PC-9 (cell line): Measurements from ENCODE around the gene TACR2. TPM values are rescaled to one million over a fixed set of nuclear protein-coding genes. Genes with fewer than 3 reads are reported as not detected.

Experiments
- BruUV-seq: library from RNA; stranded (reverse); fragments of 400-500 nt; replicated peaks from 2 replicates; lab custom pipeline; 2021; lab: Mats Ljungman, UMichigan
- CTCF ChIA-PET: fragments of 300-600 bp; sonication (Branson Sonifier 250); formaldehyde crosslinking; loops from one replicate; lab custom pipeline; 2022; ENCODE audit warnings: antibody characterized with exemption; lab: Charles Lee
- POLR2A ChIA-PET: fragments of 300-600 bp; sonication (Branson Sonifier 250); formaldehyde crosslinking; loops from one replicate; lab custom pipeline; 2022; ENCODE audit warnings: antibody characterized with exemption; ENCODE audit not compliant: unreplicated experiment; lab: Charles Lee
- DNase-seq, 2 experiments: peaks; one replicate each; pipeline versions ENCODE4 v3.0.0 to v3.0.0-alpha.2; 2015 to 2022; ENCODE audit warnings: mixed read lengths in 1 of 2
- H2AFZ ChIP-seq: fragments of 200-600 bp; sonication (generic); 2 replicates; pipeline ENCODE4 v1.8.1; 2017; ENCODE audit warnings: antibody characterized with exemption
- H3F3A ChIP-seq: fragments of 200-600 bp; sonication (generic); 2 replicates; pipeline ENCODE4 v1.8.1; 2017; ENCODE audit warnings: antibody characterized with exemption, mild to moderate bottlenecking, low read depth; ENCODE audit not compliant: insufficient read depth
- H3K27ac ChIP-seq: fragments of 200-600 bp; sonication (generic); 2 replicates; pipeline ENCODE4 v1.6.1; 2016; ENCODE audit warnings: mixed run types
- H3K27me3 ChIP-seq: fragments of 200-600 bp; sonication (generic); 2 replicates; pipeline ENCODE4 v1.6.1; 2016; ENCODE audit warnings: low read depth, mixed run types; ENCODE audit not compliant: insufficient read depth
- H3K36me3 ChIP-seq: fragments of 200-600 bp; sonication (generic); 2 replicates; pipeline ENCODE4 v1.6.1; 2016; ENCODE audit warnings: low read depth, mixed run types
- H3K4me1 ChIP-seq: fragments of 200-600 bp; sonication (generic); replicated peaks from 2 replicates; pipeline ENCODE4 v1.6.1; 2016; ENCODE audit warnings: mixed run types; ENCODE audit not compliant: insufficient read depth
- H3K4me2 ChIP-seq: fragments of 200-600 bp; sonication (generic); 2 replicates; pipeline ENCODE4 v1.6.1; 2017; ENCODE audit warnings: mixed run types
- H3K4me3 ChIP-seq: fragments of 200-600 bp; sonication (generic); 2 replicates; pipeline ENCODE4 v1.6.1; 2016; ENCODE audit warnings: mixed run types
- H3K79me2 ChIP-seq: fragments of 200-600 bp; sonication (generic); 2 replicates; pipeline ENCODE4 v1.6.1; 2017; ENCODE audit warnings: low read depth, mixed run types
- H3K9me2 ChIP-seq: fragments of 200-600 bp; sonication (generic); 2 replicates; pipeline ENCODE4 v1.8.1; 2017; ENCODE audit warnings: mild to moderate bottlenecking; ENCODE audit not compliant: insufficient read depth
- H3K9me3 ChIP-seq: fragments of 200-600 bp; sonication (generic); 2 replicates; pipeline ENCODE4 v1.8.1; 2016; ENCODE audit warnings: low read depth; ENCODE audit not compliant: insufficient read depth
- H4K20me1 ChIP-seq: fragments of 200-600 bp; sonication (generic); 2 replicates; pipeline ENCODE4 v1.8.1; 2017; ENCODE audit not compliant: insufficient read depth
- EZH2 ChIP-seq: fragments of 200-600 bp; sonication (generic); IDR thresholded peaks from 2 replicates; pipeline ENCODE4 v1.8.0; 2017; ENCODE audit warnings: antibody characterized with exemption, low read depth
- intact Hi-C: fragments of 100-400 bp; cut with micrococcal nuclease; formaldehyde crosslinking; loops from one replicate; pipeline ENCODE4 v1.10.0; 2022; ENCODE audit not compliant: unreplicated experiment
- total RNA-seq: library from RNA; stranded (reverse); gene quantifications from 2 replicates; pipeline ENCODE4 v1.2.3, GENCODE V29; 2021
- TF ChIP-seq, protein P1 (sequence below): fragments of 200-600 bp; sonication (generic); conservative IDR thresholded peaks from 2 replicates; pipeline ENCODE4 v1.6.1; 2017; ENCODE audit warnings: mixed run types, antibody characterized with exemption, mild to moderate bottlenecking, moderate library complexity

Gene TACR2
- total RNA-seq, 1 experiment from 2014 or later = not detected

DNA sequence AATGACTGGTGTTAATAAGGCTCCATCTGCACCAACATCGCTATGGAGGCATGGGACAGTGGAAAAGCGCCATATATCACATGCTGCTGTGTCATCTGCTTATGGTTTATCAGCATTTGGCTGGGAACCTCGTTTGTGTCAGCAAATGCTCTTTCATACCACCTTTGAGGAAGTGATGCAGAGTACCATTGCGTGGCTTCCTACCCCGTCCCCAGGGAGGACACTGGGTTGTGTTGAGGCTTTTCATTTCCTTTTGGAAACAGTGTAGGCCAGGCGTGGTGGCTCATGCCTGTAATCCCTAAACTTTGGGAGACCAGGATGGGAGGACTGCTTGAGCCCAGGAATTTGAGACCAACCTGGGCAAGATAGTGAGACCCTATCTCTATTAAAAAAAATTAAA, 6.8 kb downstream of the TACR2 start:
- no peak for TF ChIP-seq EZH2
- TF ChIP-seq, protein P1, sequence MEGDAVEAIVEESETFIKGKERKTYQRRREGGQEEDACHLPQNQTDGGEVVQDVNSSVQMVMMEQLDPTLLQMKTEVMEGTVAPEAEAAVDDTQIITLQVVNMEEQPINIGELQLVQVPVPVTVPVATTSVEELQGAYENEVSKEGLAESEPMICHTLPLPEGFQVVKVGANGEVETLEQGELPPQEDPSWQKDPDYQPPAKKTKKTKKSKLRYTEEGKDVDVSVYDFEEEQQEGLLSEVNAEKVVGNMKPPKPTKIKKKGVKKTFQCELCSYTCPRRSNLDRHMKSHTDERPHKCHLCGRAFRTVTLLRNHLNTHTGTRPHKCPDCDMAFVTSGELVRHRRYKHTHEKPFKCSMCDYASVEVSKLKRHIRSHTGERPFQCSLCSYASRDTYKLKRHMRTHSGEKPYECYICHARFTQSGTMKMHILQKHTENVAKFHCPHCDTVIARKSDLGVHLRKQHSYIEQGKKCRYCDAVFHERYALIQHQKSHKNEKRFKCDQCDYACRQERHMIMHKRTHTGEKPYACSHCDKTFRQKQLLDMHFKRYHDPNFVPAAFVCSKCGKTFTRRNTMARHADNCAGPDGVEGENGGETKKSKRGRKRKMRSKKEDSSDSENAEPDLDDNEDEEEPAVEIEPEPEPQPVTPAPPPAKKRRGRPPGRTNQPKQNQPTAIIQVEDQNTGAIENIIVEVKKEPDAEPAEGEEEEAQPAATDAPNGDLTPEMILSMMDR = no peak
- 0 out of 2 replicates have a peak, but pooled peaks cover under 1% of the 10 kb centered on the region for H3K27me3 ChIP-seq
- H3K27ac ChIP-seq = no peak overlapping the region
- H3K4me3 ChIP-seq = no peak overlapping the region
- no peaks in the 10 kb centered on the region for H3K9me3 ChIP-seq
- H3K36me3 ChIP-seq = no peaks in the 10 kb centered on the region
- ChIA-PET CTCF (interaction anchor here (1.1 kb wide), 1 partner anchor 47 kb away, joined by 5 read pairs; no protein-coding TSS in a partner anchor), POLR2A (no interaction called here)
- intact Hi-C loops = loop anchor here (1.0 to 10.0 kb wide), 10 partner anchors 39 to 605 kb away; partner anchors contain the start of genes KIFBP and VPS26A
- H3K4me2 ChIP-seq = no peak overlapping the region
- no peak overlapping the region for H2AFZ ChIP-seq
- H3K9me2 ChIP-seq = no peaks in the 10 kb centered on the region
- H3F3A ChIP-seq = peaks cover 21% of the 10 kb centered on the region; the same call in 1 of the 2 replicates
- no peaks in the 10 kb centered on the region for H4K20me1 ChIP-seq
- DNase-seq = no peak
- peaks cover 26% of the 10 kb centered on the region for H3K4me1 ChIP-seq
- H3K79me2 ChIP-seq = no peaks in the 10 kb centered on the region
- BruUV-seq = no TSS peak

DNA sequence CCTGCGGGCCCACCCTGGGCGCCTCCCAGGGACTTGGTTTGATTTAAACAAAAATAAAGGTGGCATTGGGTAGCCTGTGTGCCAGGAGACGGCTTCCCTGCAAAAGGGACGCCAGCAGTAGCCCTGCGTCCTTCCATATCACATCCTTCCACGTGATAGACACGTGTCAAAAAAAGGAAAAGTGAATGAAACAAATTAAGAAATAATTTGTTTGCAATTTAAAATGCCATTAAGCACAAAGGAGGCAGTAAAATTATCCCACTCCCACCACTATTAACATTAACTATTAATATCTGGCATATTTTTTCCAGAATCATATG, 7.6 kb downstream of the TACR2 start:
- BruUV-seq = TSS peak; percentile 29
- POLR2A ChIA-PET = no interaction called here
- intact Hi-C loops = loop anchor here (1.0 to 10.0 kb wide), 9 partner anchors 40 to 604 kb away; partner anchors contain the start of genes KIFBP and VPS26A

DNA sequence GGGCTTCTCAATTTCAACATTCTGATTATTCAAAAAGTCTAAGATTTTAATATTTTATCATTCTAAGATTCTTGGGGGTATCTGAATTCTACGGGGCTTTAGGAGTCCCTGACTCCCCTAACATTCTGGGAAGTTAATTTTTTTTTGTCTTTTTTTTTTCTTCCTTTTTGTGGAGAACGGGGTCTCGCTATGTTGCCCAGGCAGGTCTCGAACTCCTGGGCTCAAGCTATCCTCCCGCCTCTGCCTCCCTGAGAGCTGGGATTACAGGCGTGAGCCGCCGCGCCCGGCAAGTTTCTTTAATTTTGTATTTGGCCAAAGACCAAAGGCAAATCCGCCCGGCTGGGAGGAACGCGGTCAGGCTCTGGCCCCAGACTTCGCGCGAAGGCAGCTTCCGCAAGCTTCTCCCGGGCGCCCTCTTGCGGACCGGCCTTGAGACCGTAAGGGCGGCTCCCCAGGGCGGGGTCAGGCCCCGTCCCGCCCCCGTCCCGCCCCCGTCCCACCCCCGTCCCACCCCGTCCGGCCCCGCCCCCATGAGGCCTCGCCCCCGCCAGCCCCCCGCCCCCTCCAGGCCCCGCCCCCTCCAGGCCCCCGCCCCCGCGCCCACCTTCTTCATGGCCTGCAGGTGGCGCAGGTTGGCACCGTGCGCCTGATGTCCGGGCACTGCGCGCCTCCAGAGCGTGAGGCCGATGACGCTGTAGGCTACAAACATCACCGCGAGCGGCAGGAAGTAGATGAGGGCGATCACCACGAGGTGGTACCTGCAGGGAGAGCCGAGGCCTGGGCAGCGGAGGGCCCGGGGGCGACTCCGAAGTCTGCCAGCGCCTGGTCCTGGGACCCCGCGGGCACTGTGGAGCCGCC, 8.2 kb downstream of the TACR2 start:
- intact Hi-C loops = loop anchor here (1.0 to 10.0 kb wide), 11 partner anchors 30 to 604 kb away; partner anchors contain the start of genes KIFBP and VPS26A
- DNase-seq = peak; percentile 85 to 96
- Histone ChIP-seq H3K4me3 (peak overlapping the region; percentile 50; the same call in 1 of the 2 replicates), H3K9me2 (no peaks in the 10 kb centered on the region), H4K20me1 (no peaks in the 10 kb centered on the region), H3K27me3 (no peaks in the 10 kb centered on the region), H3K27ac (no peak overlapping the region), H3F3A (peaks cover 21% of the 10 kb centered on the region; the same call in 1 of the 2 replicates), H3K36me3 (no peaks in the 10 kb centered on the region), H3K4me1 (peaks cover 26% of the 10 kb centered on the region), H3K9me3 (no peaks in the 10 kb centered on the region), H2AFZ (peak overlapping the region; percentile 93), H3K4me2 (peak overlapping the region; percentile 82), H3K79me2 (no peaks in the 10 kb centered on the region)
- no TSS peak for BruUV-seq
- POLR2A ChIA-PET = no interaction called here
- TF ChIP-seq EZH2 = no peak
- TF ChIP-seq, protein P1 = peak; percentile 54
- CTCF ChIA-PET = interaction anchor here (0.5 to 2.3 kb wide), 19 partner anchors 9 to 498 kb away, joined by 3 to 12 read pairs (median 4); no protein-coding TSS in a partner anchor

More for the DNA sequence above, 7.6 kb downstream of the TACR2 start:
- Histone ChIP-seq H3K27ac (no peak overlapping the region), H3K36me3 (no peaks in the 10 kb centered on the region), H3F3A (peaks cover 21% of the 10 kb centered on the region; the same call in 1 of the 2 replicates), H3K79me2 (no peaks in the 10 kb centered on the region), H3K9me3 (no peaks in the 10 kb centered on the region), H3K4me1 (peaks cover 26% of the 10 kb centered on the region), H3K9me2 (no peaks in the 10 kb centered on the region), H2AFZ (peak overlapping the region; percentile 93), H4K20me1 (no peaks in the 10 kb centered on the region), H3K27me3 (no peaks in the 10 kb centered on the region), H3K4me3 (peak overlapping the region; percentile 50; the same call in 1 of the 2 replicates), H3K4me2 (peak overlapping the region; percentile 82)
- TF ChIP-seq, protein P1 = no peak; the same call in none of the 2 replicates
- TF ChIP-seq EZH2 = no peak
- DNase-seq = no peak
- CTCF ChIA-PET = interaction anchor here (1.0 kb wide), 1 partner anchor 176 kb away, joined by 5 read pairs; no protein-coding TSS in a partner anchor
